GM19397 (cell line): ENCODE measurements around the gene AP4B1.
"Not testable (repeated sequence)": the region's sequence is repeated elsewhere in the genome, so short reads cannot be mapped to it uniquely, and the experiment has no call there.

ENCODE experiments used
- ATAC-seq: cut with Tn5 transposase; IDR thresholded peaks from one replicate; pipeline ENCODE4 v1.9.1; 2021; ENCODE audit warnings: mild to moderate bottlenecking, moderate library complexity; ENCODE audit not compliant: unreplicated experiment

AP4B1 gene

DNA sequence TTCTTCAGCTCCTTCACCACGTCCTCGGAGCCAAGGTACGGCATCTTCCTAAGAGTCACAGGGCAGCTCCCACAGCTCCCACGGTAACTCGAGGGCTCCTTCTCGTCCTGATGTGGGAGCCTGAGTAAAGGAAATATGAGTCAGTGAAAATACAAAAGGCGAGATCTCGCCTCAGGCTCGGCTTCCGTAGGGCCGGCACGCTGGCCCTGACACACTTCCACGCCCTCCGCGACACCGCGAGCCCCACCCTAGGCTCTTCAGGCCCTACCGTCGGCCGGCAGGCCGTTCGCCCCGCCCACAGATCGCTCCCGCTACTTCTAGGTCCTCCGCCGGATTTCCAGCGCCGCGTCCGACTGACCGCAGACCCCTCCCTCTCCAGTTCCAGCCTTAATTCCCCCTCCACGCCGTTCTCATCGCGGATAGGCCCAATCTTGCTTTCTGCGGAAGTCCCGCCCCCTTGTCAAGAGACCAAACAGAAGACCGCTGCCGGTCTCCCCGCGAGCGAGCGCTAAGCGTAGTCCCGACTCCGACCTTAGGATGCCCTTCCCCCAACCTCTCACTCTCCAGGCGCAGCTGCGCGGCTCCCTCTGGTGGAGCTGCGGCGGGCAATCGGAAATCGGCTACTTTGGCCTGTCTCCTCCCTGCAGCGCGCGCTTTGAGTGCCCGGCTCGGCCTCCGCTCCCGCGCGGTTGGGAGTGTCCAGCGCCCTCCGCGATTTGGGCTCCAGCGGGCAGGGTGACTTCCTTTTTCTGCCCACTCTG lies at the start of gene AP4B1, which contains the start of gene DCLRE1B:
Gene AP4B1 (minus strand): TSS at position 126 of the 761 bp plus-strand sequence. CDS start 82 bp downstream, at position 44.
Gene DCLRE1B (plus strand): TSS at position 653 of the 761 bp plus-strand sequence. CDS start 261 bp downstream, outside the sequence.
- peak; percentile 89 for ATAC-seq

DNA sequence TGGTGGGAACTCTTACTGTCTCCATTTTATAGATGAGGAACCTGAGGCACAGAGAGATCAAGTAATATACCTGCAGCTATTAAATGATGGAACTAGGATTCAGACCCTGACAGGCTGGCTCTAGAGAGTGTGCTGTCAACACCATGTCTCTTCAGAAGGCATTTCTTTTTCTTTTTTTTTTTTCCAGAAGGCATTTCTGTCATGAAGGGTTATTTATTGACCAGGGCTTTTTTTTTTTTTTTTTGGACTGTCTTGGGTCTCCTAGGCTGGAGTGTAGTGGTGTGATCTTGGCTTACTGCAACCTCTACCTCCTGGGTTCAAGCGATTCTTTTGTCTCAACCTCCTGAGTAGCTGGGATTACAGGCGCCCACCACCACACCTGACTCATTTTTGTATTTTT lies 47.1 kb upstream of the AP4B1 start:
- no peak for ATAC-seq

DNA sequence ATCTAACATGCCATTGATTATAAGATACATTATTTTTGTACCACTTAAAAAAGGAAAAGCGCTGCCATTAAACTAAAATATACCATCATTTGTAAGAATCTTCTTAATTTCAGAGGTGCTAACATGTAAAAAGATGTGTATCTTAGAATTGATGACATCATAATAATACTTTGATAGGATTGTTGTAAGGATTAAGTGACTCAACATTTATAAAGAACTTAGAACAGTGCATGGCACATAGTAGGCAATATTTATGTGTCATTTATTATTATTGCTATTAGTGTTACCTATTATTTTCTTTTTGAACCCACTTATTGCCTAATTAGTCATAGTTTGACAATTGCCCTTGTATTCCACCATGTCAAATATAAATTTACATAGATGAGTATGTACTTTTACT lies 46.3 kb upstream of the AP4B1 start:
- no peak for ATAC-seq

GRCh38 chr1:113949007-113949406 lies 44.4 kb upstream of the AP4B1 start:
- no peak for ATAC-seq

DNA sequence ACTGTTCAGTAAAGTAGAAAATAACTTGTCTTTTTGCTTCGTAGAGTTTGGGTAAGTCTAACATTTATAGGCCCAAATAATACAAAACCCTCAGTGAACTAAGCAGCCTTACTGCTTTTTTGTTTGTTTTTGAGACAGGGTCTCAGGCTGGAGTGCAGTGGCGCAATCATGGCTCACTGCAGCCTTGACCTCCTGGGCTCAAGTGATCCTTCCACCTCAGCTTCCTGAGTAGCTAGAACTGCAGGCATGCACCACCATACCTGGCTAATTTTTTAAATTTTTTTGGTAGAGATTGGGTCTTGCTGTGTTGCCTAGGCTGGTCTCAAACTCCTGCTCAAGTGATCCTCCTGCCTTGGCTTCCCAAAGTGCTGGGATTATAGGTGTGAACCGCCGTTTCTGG lies 43.6 kb upstream of the AP4B1 start:
- ATAC-seq, result not testable (repeated sequence)

- no peak for ATAC-seq
Measured at GRCh38 chr1:113947388-113948107, 42.9 kb upstream of the AP4B1 start.

- ATAC-seq, result no peak
Measured at GRCh38 chr1:113946678-113947387, 42.2 kb upstream of the AP4B1 start.

DNA sequence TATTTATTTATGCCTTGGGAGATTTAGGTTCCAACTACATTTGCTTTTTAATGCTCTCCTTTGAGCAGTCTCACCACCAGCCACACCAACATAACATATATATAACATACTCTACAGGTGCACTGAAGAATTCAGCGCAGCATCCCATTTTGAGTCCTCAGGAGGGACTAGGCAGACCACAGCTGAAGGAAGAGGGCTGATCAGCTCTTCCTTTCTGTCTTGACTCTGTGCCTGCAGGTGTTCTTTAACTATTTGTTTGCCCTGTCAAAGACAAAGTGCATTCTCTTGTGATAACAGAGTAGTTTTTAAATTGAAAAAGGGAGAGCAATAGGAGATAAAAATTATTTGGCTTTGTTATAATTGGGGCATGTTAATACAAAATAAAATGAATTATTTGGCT lies 41.5 kb upstream of the AP4B1 start:
- no peak for ATAC-seq

- ATAC-seq, result no peak
Measured at GRCh38 chr1:113945329-113945728, 40.7 kb upstream of the AP4B1 start.

DNA sequence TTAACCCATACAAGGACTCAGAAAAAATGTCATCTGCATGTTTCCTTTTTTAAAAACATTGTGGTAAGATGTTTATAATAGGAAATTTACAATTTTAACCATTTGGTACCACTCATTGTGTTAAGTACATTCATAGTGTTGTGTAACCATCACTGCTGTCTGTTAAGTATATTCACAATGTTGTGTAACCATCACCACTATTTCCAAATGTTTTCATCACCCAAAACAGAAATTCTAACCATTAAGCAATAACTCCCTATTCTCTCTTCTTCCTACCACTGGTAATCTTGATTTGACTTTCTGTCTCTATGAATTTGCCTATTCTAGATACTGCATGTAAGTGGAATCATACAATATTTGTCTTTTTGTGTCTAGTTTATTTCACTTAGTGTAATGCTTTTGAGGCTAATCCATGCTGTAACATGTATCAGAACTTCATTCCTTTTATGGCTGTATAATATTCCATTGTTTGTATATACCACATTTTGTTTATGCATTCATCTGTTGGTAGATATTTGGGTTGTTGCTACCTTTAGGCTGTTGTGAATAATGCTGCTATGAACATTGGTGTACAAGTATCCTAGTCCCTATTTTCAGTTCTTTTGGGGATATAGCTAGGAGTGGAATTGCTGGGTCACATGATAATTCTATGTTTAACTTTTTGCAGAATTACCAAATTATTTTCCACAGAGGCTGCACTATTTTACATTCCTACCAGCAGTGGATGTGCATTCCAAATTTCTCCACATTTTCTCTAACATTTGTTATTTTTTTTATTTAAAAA lies 38.6 kb upstream of the AP4B1 start:
- ATAC-seq, result no peak

- ATAC-seq, result no peak
Measured at GRCh38 chr1:113942527-113942926, 37.9 kb upstream of the AP4B1 start.

DNA sequence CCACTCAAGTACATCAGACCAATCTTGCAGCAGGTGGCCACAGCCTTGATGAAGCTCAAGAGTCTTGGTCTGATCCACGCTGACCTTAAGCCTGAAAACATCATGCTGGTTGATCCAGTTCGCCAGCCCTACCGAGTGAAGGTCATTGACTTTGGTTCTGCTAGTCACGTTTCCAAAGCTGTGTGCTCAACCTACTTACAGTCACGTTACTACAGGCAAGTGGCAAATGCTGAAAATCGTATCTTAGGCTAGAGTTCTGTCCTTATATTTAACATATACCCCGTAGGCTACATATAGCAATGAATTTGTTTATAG lies 36.6 kb upstream of the AP4B1 start:
- ATAC-seq, result no peak

DNA sequence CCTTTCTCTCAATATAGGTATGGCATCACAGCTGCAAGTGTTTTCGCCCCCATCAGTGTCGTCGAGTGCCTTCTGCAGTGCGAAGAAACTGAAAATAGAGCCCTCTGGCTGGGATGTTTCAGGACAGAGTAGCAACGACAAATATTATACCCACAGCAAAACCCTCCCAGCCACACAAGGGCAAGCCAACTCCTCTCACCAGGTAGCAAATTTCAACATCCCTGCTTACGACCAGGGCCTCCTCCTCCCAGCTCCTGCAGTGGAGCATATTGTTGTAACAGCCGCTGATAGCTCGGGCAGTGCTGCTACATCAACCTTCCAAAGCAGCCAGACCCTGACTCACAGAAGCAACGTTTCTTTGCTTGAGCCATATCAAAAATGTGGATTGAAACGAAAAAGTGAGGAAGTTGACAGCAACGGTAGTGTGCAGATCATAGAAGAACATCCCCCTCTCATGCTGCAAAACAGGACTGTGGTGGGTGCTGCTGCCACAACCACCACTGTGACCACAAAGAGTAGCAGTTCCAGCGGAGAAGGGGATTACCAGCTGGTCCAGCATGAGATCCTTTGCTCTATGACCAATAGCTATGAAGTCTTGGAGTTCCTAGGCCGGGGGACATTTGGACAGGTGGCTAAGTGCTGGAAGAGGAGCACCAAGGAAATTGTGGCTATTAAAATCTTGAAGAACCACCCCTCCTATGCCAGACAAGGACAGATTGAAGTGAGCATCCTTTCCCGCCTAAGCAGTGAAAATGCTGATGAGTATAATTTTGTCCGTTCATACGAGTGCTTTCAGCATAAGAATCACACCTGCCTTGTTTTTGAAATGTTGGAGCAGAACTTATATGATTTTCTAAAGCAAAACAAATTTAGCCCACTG lies 36.0 kb upstream of the AP4B1 start:
- ATAC-seq, result no peak

GRCh38 chr1:113938192-113938591 lies 33.6 kb upstream of the AP4B1 start:
- no peak for ATAC-seq

- ATAC-seq, result no peak
Measured at GRCh38 chr1:113937146-113937545, 32.5 kb upstream of the AP4B1 start.

DNA sequence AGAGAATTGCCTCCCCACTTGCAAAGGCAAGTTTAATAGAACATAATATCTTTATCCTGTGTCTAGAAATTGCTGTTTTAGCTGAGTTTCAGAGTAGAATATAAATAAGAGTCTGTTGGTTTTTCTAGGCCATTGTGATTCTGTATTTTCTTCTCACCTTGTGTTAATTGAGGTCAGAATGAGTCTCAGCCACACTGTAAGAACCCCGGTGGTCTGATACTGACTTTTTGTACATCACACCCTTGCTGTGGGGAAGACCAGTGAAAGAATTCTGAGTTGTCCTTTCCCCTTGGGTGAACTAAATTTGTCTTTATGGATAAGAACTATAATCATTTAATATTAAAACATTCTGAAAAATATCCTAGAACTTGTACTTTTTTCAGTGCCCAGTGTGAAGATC lies 31.4 kb upstream of the AP4B1 start:
- ATAC-seq, result no peak

DNA sequence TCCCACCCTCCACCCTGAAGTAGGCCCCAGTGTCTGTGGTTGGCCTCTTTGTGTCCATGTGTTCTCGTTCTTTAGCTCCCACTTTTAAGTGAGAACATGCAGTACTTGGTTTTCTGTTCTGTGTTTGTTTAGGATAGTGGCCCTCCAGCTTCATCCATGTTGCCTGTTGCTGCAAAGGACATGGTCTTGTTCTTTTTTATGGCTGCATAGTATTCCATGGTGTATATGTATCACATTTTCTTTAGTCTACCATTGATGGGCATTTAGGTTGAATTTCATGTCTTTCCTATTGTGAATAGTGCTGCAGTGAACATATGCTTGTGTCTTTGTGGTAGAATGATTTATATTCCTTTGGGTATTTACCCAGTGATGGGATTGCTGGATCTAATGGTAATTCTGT lies 30.6 kb upstream of the AP4B1 start:
- no peak for ATAC-seq

DNA sequence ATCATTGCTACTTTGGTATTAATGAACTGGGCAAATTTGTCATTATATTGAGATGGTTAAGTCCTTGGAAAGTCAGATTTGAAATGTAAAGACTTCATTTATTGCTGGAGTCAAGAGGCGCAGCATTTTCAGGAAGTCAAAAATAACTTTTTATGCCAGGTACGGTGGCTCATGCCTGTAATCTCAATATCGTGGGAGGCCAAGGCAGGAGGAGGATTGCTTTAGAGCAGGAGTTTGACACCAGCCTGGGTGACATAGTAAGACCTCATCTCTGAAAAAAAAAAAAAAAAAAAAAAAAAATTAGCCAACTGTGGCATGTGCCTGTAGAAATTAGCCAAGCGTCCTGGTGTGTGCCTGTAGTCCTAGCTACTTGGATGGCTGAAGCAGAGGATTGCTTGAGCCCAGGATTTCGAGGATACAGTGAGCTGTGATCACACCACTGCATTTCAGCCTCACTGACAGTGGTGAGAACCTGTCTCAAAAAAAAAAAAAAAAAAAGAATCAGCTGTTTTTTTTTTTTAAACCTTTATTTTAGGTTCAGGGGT lies 30.0 kb upstream of the AP4B1 start:
- no peak for ATAC-seq

GRCh38 chr1:113934006-113934405 lies 29.4 kb upstream of the AP4B1 start:
- no peak for ATAC-seq

DNA sequence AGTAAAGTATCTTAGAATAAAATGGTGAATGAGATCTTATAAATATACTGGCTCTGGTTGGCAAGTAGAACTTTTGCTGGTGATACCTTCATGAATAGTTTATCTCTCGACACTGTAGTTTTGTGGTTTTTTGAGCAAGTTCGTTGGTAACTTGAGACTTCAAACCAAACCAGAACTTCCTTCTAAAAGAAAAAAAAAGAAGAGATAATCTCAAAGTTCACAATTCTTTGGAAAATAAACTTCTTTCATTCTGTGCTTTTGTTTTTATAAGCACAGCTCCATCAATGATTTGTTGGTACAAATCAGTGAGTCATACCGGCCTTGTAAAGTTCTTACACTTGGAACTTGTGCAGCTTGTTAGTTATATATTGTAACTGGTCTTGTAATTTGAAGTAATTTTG lies 26.9 kb upstream of the AP4B1 start:
- no peak for ATAC-seq
